HCT116 (cell line): ENCODE results near the gene CENPVL2. TPM values are rescaled to one million over a fixed set of nuclear protein-coding genes. Genes with fewer than 3 reads are reported as not detected.

ENCODE experiments used
- ATAC-seq: fragments of 200-7000 bp; cut with Tn5 transposase; 2 replicates; pipeline ENCODE4 v1.9.1; 2020; ENCODE audit warnings: mild to moderate bottlenecking, moderate library complexity
- BruUV-seq: library from RNA; stranded (reverse); fragments of 400-500 nt; replicated peaks from 2 replicates; lab custom pipeline; 2021; lab: Mats Ljungman, UMichigan
- CTCF ChIA-PET: fragments of 300-600 bp; sonication (Branson Sonifier 250); formaldehyde crosslinking; loops from one replicate; lab custom pipeline; 2021; ENCODE audit warnings: antibody characterized with exemption; lab: Charles Lee
- POLR2A ChIA-PET: fragments of 300-600, 350-600 bp; sonication (Branson Sonifier 250); formaldehyde crosslinking; loops from one replicate; lab custom pipeline; 2021; ENCODE audit warnings: antibody characterized with exemption; lab: Charles Lee
- RAD21 ChIA-PET, 2 experiments: fragments of 300-600 bp; sonication (Branson Sonifier 250); formaldehyde crosslinking; loops; one replicate each; lab custom pipeline; 2023; ENCODE audit warnings: low total read pairs in 2 of 2; ENCODE audit not compliant: uncharacterized antibody in 2 of 2, unreplicated experiment in 2 of 2, low non-redundant PET in 1 of 2; lab: Charles Lee
- DNase-seq: peaks from one replicate; pipeline ENCODE4 v3.0.0-alpha.2; 2010; ENCODE audit warnings: low read depth, low spot score
- H2AFZ ChIP-seq: fragments of 200-600 bp; shearing (Covaris generic), sonication (generic); 2 replicates; pipeline ENCODE4 v1.6.1; 2017; ENCODE audit warnings: low read depth, mixed run types, mixed read lengths, antibody characterized with exemption, low read length; ENCODE audit not compliant: poor library complexity, severe bottlenecking
- H3K27ac ChIP-seq: 2 replicates; pipeline ENCODE4 v1.5.1; 2012; ENCODE audit warnings: low read depth, low read length
- H3K27me3 ChIP-seq: fragments of 200-600 bp; sonication (generic); 2 replicates; pipeline ENCODE4 v1.6.1; 2016; ENCODE audit warnings: mixed run types, low read length, mixed read lengths; ENCODE audit not compliant: insufficient read depth
- H3K36me3 ChIP-seq, 2 experiments: fragments of 200-500 bp in 1 of 2; fragments of 200-600 bp in 1 of 2; sonication (Bioruptor generic) in 1 of 2; sonication (generic) in 1 of 2; 2 replicates each; pipeline versions ENCODE4 v1.5.1 to v1.6.1; 2014 to 2016; ENCODE audit warnings: low read length in 2 of 2, inconsistent platforms in 1 of 2, mixed read lengths in 1 of 2, mixed run types in 1 of 2; ENCODE audit not compliant: insufficient read depth in 2 of 2, control insufficient read depth in 1 of 2
- H3K4me1 ChIP-seq, 2 experiments: fragments of 200-600 bp in 1 of 2; sonication (generic) in 1 of 2; 2 replicates each; pipeline versions ENCODE4 v1.5.1 to v1.6.1; 2012 to 2017; ENCODE audit warnings: low read length in 2 of 2, inconsistent platforms in 1 of 2, mild to moderate bottlenecking in 1 of 2, mixed read lengths in 1 of 2, mixed run types in 1 of 2, moderate library complexity in 1 of 2; ENCODE audit not compliant: insufficient read depth in 2 of 2, control insufficient read depth in 1 of 2
- H3K4me2 ChIP-seq: fragments of 200-600 bp; sonication (generic); 2 replicates; pipeline ENCODE4 v1.6.1; 2017; ENCODE audit warnings: mixed run types, low read length, mixed read lengths
- H3K4me3 ChIP-seq, 2 experiments: fragments of 200-600 bp in 1 of 2; sonication (generic) in 1 of 2; replicated peaks in 1 of 2; 2 replicates each; pipeline ENCODE4 v1.5.1; 2011 to 2016; ENCODE audit warnings: low read length in 2 of 2, control low read depth in 1 of 2, low read depth in 1 of 2, mild to moderate bottlenecking in 1 of 2, mixed read lengths in 1 of 2, mixed run types in 1 of 2
- H3K79me2 ChIP-seq: fragments of 200-600 bp; sonication (generic); 2 replicates; pipeline ENCODE4 v1.6.1; 2017; ENCODE audit warnings: mild to moderate bottlenecking, mixed run types, low read length, moderate library complexity, mixed read lengths; ENCODE audit not compliant: insufficient read depth
- H3K9ac ChIP-seq: fragments of 200-600 bp; sonication (generic); 2 replicates; pipeline ENCODE4 v1.6.1; 2016; ENCODE audit warnings: low read length, mixed read lengths
- H3K9me2 ChIP-seq: fragments of 200-600 bp; sonication (generic), shearing (Covaris generic); 2 replicates; pipeline ENCODE4 v1.6.1; 2017; ENCODE audit warnings: mixed run types, mild to moderate bottlenecking, moderate library complexity; ENCODE audit not compliant: insufficient read depth
- H3K9me3 ChIP-seq, 2 experiments: fragments of 200-500 bp in 1 of 2; fragments of 200-600 bp in 1 of 2; sonication (Bioruptor generic) in 1 of 2; sonication (generic) in 1 of 2; 2 replicates each; pipeline ENCODE4 v1.6.1; 2014 to 2017; ENCODE audit warnings: low read length in 2 of 2, mixed read lengths in 2 of 2, inconsistent platforms in 1 of 2, low read depth in 1 of 2, mild to moderate bottlenecking in 1 of 2, mixed run types in 1 of 2, moderate library complexity in 1 of 2; ENCODE audit not compliant: control insufficient read depth in 1 of 2, insufficient read depth in 1 of 2
- H4K20me1 ChIP-seq: fragments of 200-600 bp; sonication (generic), shearing (Covaris generic); 2 replicates; pipeline ENCODE4 v1.6.1; 2017; ENCODE audit warnings: mixed run types, mild to moderate bottlenecking, moderate library complexity; ENCODE audit not compliant: insufficient read depth
- ATF3 ChIP-seq: IDR thresholded peaks from 2 replicates; pipeline ENCODE4 v1.6.1; 2012
- ELF1 ChIP-seq: IDR thresholded peaks from 2 replicates; pipeline ENCODE4 v1.6.1; 2012; ENCODE audit warnings: low read depth, borderline replicate concordance
- EZH2 ChIP-seq: fragments of 200-600 bp; sonication (generic); IDR thresholded peaks from 2 replicates; pipeline ENCODE4 v1.6.1; 2017; ENCODE audit warnings: antibody characterized with exemption, mixed run types
- FOSL1 ChIP-seq: IDR thresholded peaks from 2 replicates; pipeline ENCODE4 v1.6.1; 2012; ENCODE audit warnings: low read depth
- JUND ChIP-seq: IDR thresholded peaks from 2 replicates; pipeline ENCODE4 v1.6.1; 2012
- POLR2A ChIP-seq: IDR thresholded peaks from 2 replicates; pipeline ENCODE4 v1.7.0; 2011; ENCODE audit warnings: borderline replicate concordance; ENCODE audit not compliant: insufficient read depth, insufficient read length; ENCODE audit errors: extremely low read depth
- POLR2AphosphoS5 ChIP-seq: IDR thresholded peaks from 2 replicates; pipeline ENCODE4 v1.6.1; 2011; ENCODE audit warnings: mild to moderate bottlenecking, low read depth, low read length, moderate library complexity
- RAD21 ChIP-seq: IDR thresholded peaks from 2 replicates; pipeline ENCODE4 v1.6.1; 2012; ENCODE audit warnings: low read depth, mild to moderate bottlenecking
- REST ChIP-seq: IDR thresholded peaks from 2 replicates; pipeline ENCODE4 v1.6.1; 2012; ENCODE audit warnings: low read depth
- SIN3A ChIP-seq: IDR thresholded peaks from 2 replicates; pipeline ENCODE4 v1.6.1; 2012; ENCODE audit warnings: low read depth
- SP1 ChIP-seq: IDR thresholded peaks from 2 replicates; pipeline ENCODE4 v1.6.1; 2012; ENCODE audit warnings: low read depth
- SRF ChIP-seq: IDR thresholded peaks from 2 replicates; pipeline ENCODE4 v1.6.1; 2012; ENCODE audit warnings: low read depth
- TCF7L2 ChIP-seq: IDR thresholded peaks from 2 replicates; pipeline ENCODE4 v1.7.0; 2011; ENCODE audit warnings: borderline replicate concordance, inconsistent platforms; ENCODE audit not compliant: insufficient read depth, insufficient read length; ENCODE audit errors: extremely low read depth
- YY1 ChIP-seq: IDR thresholded peaks from 2 replicates; pipeline ENCODE4 v1.6.1; 2011; ENCODE audit warnings: low read length, low read depth, moderate library complexity, mild to moderate bottlenecking; ENCODE audit not compliant: insufficient replicate concordance; ENCODE audit errors: extremely low read depth
- ZBTB33 ChIP-seq: IDR thresholded peaks from 2 replicates; pipeline ENCODE4 v1.6.1; 2011; ENCODE audit warnings: mild to moderate bottlenecking, low read length, moderate library complexity; ENCODE audit not compliant: insufficient replicate concordance; ENCODE audit errors: extremely low read depth
- ZNF274 ChIP-seq: fragments of 200-500 bp; sonication (Bioruptor generic); IDR thresholded peaks from 2 replicates; pipeline ENCODE4 v1.6.1; 2014; ENCODE audit warnings: mild to moderate bottlenecking, low read depth, low read length, inconsistent platforms
- intact Hi-C: fragments of 100-400 bp; cut with micrococcal nuclease; formaldehyde crosslinking; loops from 2 replicates; pipeline ENCODE4 v1.10.0; 2022
- total RNA-seq: library from RNA; stranded (reverse); gene quantifications from one replicate; pipeline ENCODE4 v1.2.1, GENCODE V29; 2021; ENCODE audit not compliant: unreplicated experiment

Gene CENPVL2
- total RNA-seq, 1 experiment from 2014 or later, result not detected

- Histone ChIP-seq H2AFZ (no peak overlapping the region), H3K9me2 (no peaks in the 10 kb centered on the region), H3K9me3 (no peaks in the 10 kb centered on the region), H4K20me1 (no peaks in the 10 kb centered on the region), H3K9ac (no peak overlapping the region), H3K27me3 (no peaks in the 10 kb centered on the region), H3K36me3 (no peaks in the 10 kb centered on the region), H3K4me2 (no peak overlapping the region)
- ATAC-seq, result no peak
- CTCF ChIA-PET, result no interaction called here
- no TSS peak for BruUV-seq
- TF ChIP-seq REST (no peak), FOSL1 (no peak), ZNF274 (no peak), YY1 (no peak), ELF1 (no peak), EZH2 (no peak)
- TF ChIP-seq, all 23 proteins: peak for 0
- H3K27ac ChIP-seq, result no peak overlapping the region
- no peak overlapping the region for H3K4me3 ChIP-seq
- DNase-seq, result no peak
- POLR2A ChIA-PET, result no interaction called here
- RAD21 ChIA-PET, result no interaction called here
- no peaks in the 10 kb centered on the region for H3K79me2 ChIP-seq
- intact Hi-C loops, result no loop called here
- H3K4me1 ChIP-seq, result no peaks in the 10 kb centered on the region
These were observed 16.6 kb downstream of the CENPVL2 start for GRCh38 chrX:51665981-51666380.

- H3K9me3 ChIP-seq, result no peaks in the 10 kb centered on the region
- H3K36me3 ChIP-seq, result no peaks in the 10 kb centered on the region
- ChIA-PET POLR2A (no interaction called here), RAD21 (no interaction called here), CTCF (no interaction called here)
- ATAC-seq (no peak), DNase-seq (no peak)
- H3K4me2 ChIP-seq, result no peak overlapping the region
- no peaks in the 10 kb centered on the region for H3K79me2 ChIP-seq
- intact Hi-C loops, result no loop called here
- H3K4me3 ChIP-seq, result no peak overlapping the region
- no peaks in the 10 kb centered on the region for H3K4me1 ChIP-seq
- H3K27me3 ChIP-seq, result no peaks in the 10 kb centered on the region
- BruUV-seq, result no TSS peak
- H2AFZ ChIP-seq, result no peak overlapping the region
- H4K20me1 ChIP-seq, result no peaks in the 10 kb centered on the region
- H3K27ac ChIP-seq, result no peak overlapping the region
- no peak overlapping the region for H3K9ac ChIP-seq
- no peaks in the 10 kb centered on the region for H3K9me2 ChIP-seq
- TF ChIP-seq ZNF274, result no peak
- no peak for TF ChIP-seq FOSL1
- no peak for TF ChIP-seq SRF
- no peak for TF ChIP-seq ZBTB33
- no peak for TF ChIP-seq ATF3
- TF ChIP-seq TCF7L2, result no peak
- no peak for TF ChIP-seq JUND
- no peak for TF ChIP-seq POLR2A
- no peak for TF ChIP-seq EZH2
- no peak for TF ChIP-seq SP1
- TF ChIP-seq RAD21, result no peak
- no peak for TF ChIP-seq SIN3A
- TF ChIP-seq POLR2AphosphoS5, result no peak
These were observed 39.3 kb downstream of the CENPVL2 start for GRCh38 chrX:51643377-51643776.
